HG02973 (cell line): ENCODE data around the gene TFEB.

Experiments
- ATAC-seq: cut with Tn5 transposase; IDR thresholded peaks from one replicate; pipeline ENCODE4 v1.9.1; 2021; ENCODE audit warnings: moderate library complexity; ENCODE audit not compliant: unreplicated experiment

The TFEB gene

DNA sequence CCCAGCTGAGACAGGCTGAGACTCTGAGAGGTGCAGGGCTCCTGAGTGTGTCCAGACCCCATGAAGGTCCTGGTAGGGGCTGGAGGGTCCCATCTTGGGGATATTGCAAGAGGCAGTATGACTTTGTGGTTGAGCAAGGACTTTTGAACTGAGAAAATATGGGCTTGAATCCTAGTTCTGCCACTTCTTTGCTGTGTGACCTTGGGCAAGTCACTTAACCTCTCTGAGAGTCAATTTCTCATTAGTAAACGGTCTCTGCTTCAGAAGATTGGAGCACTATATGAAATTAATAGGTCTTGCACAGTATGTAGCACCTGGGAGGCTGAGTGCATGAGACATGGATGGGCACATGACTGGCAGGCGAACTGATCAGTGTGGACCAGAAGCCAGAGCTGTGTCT lies 42.7 kb downstream of the TFEB start:
- ATAC-seq: no peak

- no peak for ATAC-seq
Measured at GRCh38 chr6:41692080-41692675, 43.2 kb downstream of the TFEB start.

GRCh38 chr6:41691426-41692079 lies 43.9 kb downstream of the TFEB start:
- no peak for ATAC-seq

GRCh38 chr6:41690541-41691330 lies 44.7 kb downstream of the TFEB start:
- no peak for ATAC-seq

DNA sequence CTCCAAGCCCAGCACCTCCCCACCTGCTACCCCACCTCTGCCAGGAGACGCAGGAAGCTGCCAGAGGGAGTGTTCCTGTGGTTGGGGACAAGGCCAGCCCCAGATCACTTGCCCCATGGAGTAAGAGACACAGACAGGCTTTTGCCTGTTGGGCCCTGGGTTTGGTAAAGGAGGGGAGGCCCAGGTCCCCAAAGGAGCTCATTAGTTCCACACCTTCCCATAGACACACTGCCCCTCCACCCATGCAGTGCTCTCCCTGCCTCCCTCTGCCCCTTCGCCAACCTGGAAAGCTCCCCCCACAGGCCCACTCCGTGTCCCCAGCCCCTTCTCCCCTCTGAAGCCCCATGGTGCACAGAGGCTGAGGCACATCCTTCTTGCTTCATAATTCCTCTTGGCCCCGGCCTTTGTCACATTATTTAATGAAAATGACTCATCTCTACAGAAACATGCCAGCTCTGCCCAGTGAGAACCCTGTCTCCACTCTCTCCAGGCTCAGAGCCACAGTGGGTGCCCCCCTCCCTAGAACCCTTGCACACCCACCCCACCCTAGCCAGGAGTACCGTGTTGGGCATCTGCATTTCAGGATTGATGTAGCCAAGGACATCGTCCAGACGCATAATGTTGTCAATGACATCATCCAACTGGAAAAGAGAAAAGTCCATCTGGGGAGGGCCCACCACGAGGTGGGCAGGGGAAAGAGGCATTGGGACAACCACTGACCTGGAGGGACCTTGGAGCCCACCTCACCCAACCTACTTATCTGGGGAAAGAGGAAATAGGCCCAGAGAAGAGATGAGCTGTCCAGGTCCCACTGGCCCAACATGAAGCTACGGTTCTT lies 46.0 kb downstream of the TFEB start:
- ATAC-seq: no peak

GRCh38 chr6:41688256-41688965 lies 47.0 kb downstream of the TFEB start:
- no peak for ATAC-seq

DNA sequence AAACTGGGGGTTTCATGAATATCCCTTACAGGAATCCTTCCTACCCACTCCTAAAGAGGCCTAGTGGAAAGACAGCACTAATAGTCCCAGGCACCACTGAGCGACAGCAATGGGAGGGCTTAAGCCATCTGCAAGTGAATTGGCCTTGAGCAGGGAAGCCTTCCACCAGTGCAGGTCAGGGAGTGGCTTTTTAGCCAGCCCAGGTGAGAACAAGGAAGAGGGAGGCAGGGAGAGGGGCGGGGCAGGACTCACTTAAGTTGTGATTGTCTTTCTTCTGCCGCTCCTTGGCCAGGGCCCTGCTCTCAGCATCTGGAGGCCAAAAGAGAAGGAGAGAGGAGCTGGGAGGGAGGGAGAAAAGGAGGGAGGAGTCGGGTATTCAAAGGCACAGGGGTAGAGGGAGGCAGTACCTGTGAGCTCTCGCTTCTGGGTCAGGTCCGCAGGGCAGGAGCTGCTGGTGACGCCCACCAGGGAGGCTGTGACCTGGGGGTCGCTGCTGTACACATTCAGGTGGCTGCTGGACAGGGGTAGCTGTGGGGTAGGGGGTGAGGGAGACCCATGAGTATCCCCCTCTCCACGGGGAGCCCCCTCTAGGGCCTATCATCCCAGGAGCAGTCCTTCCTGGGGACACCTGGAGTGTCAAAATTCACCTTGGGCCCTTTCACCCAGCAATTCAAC lies 47.8 kb downstream of the TFEB start:
- ATAC-seq: no peak

GRCh38 chr6:41685641-41686380 lies 49.6 kb downstream of the TFEB start:
- no peak for ATAC-seq

GRCh38 chr6:41684311-41685180 lies 50.9 kb downstream of the TFEB start:
- no peak for ATAC-seq

GRCh38 chr6:41683523-41684310 lies 51.7 kb downstream of the TFEB start:
- ATAC-seq: no peak

DNA sequence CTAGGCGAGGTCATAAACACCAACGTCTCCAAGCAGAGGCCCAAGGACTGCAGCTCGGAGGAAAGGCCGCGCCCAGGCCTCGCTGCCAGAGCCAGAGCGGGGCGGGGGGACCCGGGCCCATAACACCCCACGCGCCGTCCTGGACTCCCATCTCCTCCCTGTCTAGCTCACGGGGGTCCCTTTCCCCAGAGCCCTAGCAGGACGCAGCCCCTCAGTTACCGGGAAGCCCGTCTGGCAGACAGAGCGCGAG lies 52.2 kb downstream of the TFEB start:
- no peak for ATAC-seq

GRCh38 chr6:41682497-41683272 lies 52.7 kb downstream of the TFEB start:
- ATAC-seq: no peak

- ATAC-seq: peak; percentile 58
Measured at GRCh38 chr6:41682056-41682477, 53.3 kb downstream of the TFEB start.

- no peak for ATAC-seq
Measured at GRCh38 chr6:41680182-41680965, 55.0 kb downstream of the TFEB start.

DNA sequence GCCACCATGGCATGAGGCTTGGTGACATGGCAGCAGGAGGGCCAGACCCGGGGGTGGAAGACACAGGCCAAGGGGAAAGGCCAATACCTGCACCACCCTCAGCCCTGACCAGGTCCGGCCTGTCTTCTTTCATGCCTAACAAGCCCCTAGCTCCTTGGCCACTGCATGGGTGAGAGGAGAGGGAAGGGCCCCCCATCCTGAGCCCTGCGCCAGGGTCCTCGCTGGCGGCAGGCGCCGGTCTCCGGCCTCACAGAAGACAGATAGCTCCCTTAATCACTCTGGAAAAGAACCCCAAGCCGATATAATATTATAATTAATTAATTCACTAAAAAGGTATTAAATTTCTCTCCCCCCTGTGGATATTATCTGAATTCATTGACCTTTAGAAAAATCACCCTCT lies 55.7 kb downstream of the TFEB start:
- no peak for ATAC-seq

GRCh38 chr6:41678511-41679084 lies 56.8 kb downstream of the TFEB start:
- ATAC-seq: no peak
